SK-N-MC (cell line): ENCODE results near the gene TRIM67.

ENCODE experiments used
- EZH2 ChIP-seq: fragments of 200-600 bp; sonication (generic); IDR thresholded peaks from one replicate; pipeline ENCODE4 v1.6.1; 2017; ENCODE audit warnings: antibody characterized with exemption
- FOXP2 ChIP-seq: optimal IDR thresholded peaks from 2 replicates; pipeline ENCODE3; 2011; ENCODE audit warnings: mild to moderate bottlenecking, moderate library complexity; ENCODE audit not compliant: insufficient read depth; ENCODE audit errors: extremely low read length, control extremely low read depth

DNA sequence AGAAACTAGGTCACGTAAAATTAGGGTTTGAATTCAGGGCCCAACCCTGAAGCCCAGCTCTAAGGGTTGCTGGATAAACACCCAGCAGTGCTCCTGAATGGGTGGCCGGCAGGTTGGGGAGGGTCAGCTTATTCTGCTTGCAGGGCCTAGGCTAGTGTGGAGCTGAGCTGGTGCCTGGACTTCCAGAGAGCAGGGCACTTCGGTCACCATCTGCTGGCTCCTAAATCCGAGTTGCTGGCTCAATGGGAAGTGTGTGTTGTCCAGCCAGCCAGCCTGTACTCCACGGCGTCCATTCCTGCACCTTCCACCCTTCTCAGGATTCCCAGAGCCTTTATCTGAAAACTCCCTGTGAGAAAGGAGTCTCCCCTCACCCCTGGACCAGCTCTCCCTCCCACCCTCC lies 23.0 kb downstream of the TRIM67 start:
- TF ChIP-seq EZH2, result no peak
- TF ChIP-seq FOXP2, result no peak
